AML-193 (cell line): Measurements from ENCODE around the gene PEMT.

Experiments
- DNase-seq, 2 experiments: peaks; one replicate each; lab custom pipeline; 2025; lab: John Stamatoyannopoulos, UW

PEMT gene

DNA sequence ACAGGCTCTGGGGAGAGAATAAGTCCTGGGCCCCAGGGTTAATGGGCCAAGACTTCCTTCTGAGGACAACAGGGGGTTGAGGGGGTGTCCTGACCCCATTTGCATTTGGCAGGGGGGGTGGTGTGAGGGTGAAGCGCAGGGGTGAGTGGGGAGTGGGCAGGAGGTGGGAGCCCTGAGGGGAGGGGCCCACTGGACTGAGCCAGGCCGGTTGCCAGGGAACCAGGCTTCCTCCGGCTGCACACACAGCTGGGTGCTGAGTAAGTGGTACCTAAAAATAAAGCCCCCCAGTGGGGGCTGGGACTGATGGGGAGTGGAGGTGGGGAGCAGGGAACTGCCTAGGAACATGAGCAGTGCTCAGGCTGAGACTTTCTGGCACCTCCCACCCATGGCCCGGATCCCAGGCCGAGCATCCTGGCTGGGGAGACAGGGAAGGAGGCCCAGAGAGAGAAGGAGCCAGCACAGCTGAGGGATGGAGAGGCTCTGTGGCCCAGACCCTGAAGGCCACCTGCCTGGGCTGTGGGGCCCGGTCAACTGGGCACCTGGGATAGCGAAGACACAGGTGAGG is 87.9 kb downstream of the PEMT start:
- no peak for DNase-seq

DNA sequence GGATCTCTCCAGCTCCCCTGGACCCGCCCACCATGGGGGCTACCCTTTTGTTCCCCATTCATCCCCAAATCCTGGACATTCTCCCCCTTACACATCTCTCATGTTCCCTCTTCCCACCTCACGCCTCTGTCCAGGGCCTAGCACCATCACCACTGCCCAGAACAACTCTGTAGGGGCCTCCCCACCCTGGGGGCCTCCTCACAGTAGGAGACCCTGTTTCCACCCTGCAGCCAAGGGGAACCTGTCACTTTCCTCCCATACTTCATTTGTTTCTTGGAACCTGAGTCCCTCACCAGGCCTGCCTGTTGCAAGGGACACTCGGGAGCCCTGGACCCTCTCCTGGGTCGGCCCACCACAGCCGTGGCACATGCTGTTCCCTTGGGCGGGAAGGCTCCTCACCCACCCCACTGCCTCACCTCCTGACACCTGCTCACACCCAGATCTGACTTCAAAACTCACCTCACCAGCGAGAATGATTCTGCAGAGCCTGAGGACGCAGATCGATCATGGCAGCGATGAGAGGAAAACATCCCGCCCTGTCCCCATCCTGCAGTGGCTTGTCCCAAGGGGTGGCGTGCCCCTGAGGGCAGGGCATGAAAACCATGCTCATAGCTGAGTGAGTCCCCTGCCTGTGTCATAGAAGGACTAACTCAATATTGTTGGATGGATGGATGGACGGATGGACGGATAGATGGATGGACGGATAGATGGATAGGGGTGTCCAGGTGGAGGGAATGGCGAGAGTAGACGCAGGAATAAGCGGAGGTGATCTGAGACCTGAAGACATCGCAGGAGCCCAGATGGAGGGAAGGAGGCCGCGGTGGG is 88.6 kb downstream of the PEMT start:
- DNase-seq = no peak

DNA sequence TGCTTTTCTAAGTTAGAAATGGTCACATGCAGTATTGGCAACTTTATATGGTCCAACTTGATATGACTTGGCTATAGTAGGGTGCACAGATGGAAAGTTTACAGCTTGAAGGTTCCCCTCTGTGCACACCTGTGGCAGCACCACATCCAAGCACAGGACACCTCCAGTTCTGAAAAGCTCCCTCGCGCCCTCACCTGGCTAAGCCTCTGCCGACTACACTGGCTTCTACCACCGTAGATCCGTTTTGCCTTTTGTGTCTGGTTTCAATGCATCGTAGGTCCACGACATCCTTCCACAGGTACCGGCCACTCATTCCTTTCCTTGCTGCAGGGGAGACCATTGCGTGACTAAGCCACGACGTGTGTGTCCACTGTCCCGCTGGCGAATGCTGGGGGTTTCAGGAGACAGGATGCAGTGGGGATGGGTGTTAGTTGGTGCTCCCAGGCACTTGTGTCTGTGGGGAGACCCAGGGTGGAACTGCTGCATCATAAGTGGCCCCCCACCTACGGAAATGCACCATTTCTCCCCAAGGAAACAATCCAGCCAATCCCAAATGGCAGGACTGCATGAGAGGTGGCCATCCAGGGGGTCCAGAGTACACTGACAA is 90.4 kb downstream of the PEMT start:
- DNase-seq = no peak

DNA sequence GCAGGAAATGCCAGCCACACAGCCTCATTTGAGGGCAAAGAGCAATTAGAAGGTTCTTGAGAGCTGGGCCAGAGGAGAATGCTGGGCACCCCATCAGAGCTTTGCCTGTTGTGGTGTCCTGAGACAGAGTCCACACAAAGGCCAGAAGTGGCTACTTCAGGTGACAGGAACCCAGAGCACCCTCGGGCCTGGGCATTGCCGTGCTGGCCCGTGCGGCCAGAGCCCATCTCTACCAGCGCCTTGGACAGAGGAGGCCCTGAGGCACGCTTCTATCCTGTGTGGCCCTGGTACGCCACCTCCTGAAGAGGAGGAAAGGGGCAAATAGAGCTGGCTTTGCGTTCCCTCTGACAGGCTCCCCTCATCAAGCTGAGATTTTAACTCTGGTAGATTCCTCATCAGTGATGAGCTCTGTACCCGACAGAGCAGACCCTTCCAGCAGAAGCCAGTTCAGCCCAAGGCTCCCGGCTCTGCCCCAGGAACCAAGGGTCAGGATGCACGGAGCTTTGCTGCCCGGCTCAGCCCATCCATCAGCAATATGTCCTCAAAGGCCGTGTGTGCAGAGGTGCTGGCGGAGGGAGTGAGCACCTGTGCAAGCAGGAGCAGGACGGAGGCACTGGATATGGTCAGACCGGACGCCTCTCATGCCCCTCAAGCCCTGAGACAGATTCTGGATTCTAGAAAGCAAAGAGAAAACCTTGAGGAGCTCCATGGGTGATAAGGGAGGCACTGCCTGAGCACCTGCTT is 91.9 kb downstream of the PEMT start:
- DNase-seq = no peak

DNA sequence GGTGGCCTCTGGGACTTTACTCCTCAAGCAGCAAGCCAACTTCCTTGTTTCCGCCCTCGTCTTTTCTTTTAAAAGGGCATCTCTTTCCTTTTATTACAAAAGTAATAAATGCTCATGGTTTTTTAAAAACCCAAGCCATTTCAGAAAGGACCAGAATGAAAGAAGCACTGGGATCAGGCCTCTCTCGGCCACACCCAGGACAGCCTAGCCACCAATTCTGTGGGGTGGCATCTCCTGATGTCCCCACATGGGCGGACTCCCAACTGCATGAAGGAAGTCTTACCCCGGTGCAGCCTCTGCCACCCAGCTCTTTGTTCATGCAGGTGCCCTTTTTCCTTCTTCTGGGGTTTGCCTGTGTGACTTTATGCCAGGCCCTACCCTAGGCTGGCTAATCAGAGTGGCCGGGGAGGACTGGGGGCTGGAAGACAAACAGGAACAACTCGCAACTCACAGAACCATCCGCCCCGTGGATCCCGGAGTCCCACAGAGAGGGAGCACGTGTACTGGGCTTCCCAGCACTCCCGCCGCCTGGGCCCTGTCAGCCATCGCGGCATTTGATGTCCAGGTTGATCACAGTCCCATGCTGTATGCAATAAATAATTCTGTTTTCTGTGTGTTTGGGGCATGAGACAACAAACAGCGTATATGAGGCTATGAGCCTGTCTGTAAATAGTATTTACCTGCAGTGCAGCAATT is 92.8 kb downstream of the PEMT start:
- DNase-seq = no peak

DNA sequence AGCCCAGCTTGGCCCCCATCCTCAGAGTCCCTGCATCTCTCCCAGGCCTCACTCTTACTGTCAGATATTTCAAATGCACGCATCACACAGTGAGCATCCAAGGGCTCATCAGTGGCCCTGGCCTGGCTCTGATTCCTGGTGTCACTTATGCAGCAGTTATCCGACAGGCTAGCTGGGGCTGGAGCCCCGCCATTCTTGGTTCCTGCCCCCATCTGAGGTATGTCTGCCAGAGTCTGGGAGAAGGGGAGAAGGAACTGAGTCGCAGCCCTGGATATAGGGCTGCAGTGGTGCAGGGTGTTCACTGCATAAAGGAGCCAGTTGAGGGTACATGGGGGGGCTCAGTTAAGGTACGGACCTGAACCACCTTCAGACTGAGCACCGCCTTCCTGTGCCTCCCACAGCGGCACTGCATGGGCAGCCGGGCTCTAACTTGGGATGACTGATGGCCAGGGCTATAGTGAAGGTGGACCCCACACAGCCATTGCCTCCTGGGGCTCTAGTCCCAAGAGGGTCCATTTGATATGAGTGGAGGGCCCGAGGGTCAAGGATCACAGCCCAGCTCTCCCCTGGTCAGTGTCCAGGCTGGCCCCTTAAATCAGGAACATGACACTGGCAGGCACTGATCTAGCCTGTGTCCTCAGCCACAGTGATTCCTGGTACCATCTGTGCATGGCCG is 93.5 kb downstream of the PEMT start:
- DNase-seq = no peak

DNA sequence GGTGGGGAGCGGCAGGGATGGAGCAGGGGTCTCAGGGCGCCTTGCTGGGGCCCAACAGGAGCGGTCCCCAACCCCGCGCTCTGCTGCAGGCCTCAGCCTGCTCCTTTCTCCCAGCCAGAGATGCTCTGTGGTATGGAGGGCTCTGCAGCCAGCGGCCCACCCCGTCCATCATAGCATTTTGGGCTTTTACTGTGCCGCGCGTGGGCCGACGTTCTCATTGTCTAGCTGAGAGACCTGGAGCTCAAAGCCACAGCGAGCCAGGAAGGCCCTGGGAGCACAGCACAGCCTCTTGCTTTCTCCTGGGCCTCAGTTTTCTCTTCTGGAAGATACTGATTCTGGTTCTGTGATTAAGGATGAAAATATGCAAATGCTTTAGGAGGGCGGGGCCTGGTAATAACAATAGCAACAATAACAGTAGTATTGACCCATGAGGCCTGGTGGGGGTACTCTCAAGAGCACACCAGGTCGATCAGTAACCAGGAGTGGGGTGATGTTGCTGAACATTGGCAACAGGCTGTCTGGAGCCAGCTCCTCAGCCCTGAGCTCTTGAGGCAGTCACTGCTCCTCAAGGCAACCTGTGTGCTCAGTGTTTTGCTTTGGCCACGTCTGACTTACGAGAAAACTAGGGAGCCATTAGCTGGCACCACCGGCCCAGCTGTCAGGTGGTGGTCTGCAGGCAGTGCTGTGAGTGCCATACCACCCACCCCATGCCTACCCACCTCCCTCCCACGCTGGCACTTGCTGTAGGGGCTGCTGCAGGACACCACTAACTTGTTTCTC is 94.3 kb downstream of the PEMT start:
- DNase-seq = no peak

DNA sequence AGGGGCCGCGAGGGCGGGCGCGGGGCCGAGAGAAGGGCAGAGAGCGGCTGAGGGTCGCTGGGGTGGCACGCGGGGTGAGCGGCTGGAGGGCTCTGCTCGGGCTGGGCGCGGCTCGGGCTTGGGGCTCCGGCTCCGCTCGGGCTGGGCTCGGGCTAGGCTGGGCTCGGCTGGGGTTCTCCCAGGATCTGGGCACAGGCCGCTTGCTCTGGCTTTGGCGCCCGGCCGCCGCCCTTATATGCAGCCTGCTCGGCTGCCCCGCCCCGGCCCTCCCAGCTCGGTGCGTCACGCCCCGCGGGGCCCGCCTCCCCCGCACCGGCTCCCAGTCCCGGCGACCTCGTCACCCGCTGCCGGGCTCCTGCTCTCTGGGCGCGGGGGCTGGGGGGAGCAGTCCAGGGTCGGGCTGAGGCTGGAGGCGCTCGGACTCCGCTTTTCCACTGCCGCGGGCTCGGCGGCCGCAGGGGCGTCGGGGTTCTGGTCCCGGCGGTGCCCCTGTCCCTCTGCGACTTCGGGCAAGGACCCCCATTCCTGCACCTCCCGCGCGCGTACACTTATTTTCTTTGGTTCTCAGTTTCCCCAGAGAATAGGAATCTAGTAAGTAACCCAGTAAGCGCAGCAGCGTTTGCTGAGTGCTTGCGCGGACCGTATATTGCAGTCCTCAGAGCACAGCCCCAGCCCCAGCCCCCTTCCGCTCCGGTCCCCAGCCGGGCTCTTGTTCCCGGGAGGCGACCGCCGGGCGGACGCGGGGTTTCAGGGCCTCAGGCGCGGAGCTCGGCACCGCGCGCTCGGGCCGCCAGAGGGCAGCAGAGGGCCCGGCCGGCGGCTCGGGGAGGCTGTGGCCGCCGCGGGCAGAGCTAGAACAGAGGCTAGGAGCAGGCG is 95.1 kb downstream of the PEMT start, which contains the start of gene RASD1:
Gene RASD1, minus strand, starts transcription at position 207 of the 876 bp plus-strand sequence. CDS start 214 bp downstream, outside the sequence.
- DNase-seq = peak in 1 of 2 experiments; percentile 20

DNA sequence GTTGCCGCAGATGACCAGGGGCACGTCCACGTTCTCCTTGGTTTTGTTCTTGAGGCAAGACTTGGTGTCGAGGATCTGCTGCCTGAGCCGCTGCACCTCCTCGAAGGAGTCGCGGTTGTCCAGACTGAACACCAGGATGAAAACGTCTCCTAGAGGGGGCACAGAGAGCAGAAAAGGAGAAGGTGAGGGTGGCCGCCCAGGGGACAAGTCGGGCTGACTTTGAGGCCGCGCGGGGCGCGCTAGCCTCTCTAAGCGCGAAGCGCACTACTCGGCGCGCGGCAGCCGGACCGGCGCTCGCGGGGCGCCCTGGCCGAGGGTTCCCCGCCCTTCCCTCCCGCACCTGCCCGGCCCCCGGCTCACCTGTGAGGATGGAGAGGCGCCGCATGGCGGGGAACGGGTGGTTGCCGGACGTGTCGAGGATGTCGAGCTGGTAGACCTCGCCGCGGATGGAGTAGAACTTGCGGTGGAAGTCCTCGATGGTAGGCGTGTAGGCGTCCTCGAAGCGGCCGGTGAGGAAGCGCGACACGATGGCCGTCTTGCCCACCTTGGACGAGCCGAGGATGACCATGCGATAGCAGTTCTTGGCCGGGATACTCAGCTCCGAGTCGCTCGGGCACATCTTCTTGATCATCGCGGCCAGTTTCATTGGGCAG is 95.8 kb downstream of the PEMT start:
- DNase-seq = no peak

DNA sequence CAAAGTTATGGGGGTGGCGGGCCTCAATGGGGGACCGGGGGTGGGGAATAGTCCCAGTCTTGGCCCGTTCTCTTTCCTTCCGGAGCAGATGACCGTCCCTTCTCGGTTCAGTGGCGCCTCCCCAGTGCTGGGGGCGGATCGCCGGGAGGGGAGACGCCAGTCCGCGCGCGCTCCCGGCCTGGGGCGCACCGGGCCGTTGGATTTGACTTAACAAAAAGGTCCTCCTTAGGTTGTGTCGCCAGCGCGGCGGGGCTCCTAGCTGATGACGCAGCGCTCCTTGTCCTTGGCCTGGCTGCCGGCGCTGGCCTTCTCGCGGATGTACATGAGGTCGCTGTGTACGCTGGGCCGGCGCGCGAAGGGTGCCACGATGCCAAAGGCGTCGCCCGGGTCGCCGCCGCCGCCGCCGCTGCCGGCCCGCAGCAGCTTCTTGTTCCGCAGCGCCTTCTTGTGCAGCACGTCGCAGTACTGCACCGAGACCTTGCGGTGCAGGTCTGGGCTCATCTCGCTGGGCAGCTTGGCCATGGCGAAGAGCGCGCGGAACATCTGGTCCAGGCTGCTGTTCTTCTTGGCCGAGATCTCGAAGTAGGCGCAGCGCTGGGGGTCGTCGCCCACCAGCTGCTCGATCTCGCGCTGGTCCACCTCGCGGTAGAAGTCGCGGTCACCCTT is 96.5 kb downstream of the PEMT start:
- no peak for DNase-seq

DNA sequence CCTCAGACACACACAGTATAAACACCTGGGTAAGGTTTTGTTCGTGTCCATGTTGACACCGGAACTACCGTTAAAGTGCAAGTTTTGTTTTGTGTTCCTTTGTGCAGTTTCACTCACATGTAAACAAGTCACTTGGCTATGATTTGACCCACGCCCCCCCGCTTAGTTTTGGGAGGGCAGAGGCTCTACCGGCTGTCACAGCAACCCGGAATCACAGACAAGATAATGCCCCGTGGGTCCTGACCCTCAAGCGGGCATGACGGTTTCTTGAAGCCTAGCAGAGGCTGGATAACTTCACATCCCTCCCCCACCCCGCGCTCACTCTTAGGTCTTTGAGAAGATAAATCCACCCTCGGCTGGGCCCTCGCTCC is 97.0 kb downstream of the PEMT start:
- no peak for DNase-seq

DNA sequence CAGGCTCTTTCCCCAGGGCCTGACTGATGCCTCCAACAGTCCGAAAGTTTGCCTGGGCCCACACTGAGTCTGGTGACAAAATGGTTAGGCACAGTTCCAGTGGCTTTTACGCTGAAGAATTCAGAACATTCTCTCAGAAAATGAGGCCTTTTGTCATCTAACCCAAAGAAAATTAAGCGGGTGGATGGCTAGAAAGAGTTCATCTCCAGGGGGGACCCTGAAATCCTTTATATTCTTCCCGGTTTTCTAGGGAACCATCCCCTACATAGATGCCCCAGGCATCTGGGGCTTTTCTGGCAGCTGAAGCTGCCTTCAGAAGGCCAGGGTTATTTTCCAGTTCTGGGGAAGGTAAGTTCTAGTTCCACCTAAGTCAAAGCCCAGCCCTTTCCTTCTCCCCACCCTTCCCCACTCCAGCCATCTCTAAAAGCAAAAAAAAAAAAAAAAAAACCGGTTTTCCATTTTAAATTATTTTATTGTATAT is 97.5 kb downstream of the PEMT start:
- no peak for DNase-seq

DNA sequence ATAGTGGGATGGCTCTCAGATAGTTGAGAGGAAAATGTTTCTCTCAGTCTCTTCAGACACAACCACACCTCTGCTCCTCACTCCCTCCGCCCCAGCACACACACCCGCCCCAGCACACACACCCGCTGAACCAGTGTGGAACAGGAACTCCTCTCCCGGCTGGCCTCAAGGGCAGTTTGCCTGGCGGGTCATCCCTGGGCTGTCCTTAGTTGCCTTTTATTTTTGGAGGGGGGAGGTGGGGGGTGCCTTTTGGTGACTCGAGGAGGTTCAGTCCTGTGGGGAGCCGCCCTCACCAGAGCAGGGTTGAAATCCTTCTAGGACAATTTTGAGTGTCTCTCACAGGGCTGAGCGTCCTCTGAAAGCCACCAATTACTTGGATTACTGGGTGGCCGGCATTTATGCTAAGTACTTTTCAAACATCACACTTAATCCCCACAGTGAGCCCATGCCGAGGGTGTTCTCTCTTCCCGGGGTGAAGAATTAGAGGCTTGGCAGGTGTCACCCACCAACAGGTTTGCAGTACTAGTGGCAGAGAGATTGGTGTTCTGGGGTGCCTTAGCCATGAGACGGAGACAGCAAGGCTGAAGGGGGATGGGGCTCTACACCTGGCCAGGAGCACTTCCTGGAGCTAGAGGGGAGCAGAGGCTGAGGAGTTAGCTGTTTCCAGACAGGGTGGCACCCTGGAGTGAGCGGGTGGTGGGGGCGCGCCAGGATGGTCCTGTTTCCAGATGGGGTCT is 98.1 kb downstream of the PEMT start:
- DNase-seq = no peak

DNA sequence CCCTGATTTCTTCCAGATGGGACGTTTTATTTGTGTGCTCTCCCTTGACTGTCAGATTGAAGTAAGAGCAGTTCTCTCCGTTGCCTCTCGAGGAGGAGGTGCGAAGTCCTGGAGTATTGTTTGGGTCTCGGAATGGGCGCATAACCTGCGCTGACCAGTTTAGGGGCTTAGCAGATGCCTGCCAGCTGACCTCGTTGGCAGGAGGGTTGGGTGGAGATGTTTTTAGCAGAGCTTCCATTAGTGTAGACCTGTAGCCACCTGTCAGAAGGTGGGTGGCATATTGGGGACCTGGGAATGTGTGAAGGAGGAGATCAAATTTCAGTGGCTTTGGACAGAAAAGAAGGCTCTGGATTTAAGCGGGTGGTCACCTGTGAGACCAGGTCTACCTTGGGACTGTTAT is 98.9 kb downstream of the PEMT start:
- no peak for DNase-seq

DNA sequence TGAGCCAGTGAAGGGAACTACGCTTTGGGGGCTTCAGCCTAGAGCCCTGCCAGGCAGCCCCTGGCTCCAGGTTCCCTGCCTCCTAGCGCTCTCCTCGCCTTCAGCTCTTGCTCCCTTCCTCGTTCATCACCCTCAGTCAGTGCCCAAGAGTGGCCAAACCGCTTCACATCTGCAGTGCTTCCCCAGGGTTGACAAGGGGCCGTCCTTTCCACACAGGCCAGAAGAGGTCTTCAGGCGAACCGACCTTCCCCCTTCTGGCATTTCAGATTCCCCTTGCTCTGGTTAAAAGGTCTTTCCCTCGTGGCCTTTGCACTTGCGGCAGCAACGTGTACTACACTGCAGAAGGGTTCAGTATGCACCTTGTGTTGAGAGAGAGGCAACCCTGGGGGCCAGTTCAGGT is 99.4 kb downstream of the PEMT start:
- no peak for DNase-seq

DNA sequence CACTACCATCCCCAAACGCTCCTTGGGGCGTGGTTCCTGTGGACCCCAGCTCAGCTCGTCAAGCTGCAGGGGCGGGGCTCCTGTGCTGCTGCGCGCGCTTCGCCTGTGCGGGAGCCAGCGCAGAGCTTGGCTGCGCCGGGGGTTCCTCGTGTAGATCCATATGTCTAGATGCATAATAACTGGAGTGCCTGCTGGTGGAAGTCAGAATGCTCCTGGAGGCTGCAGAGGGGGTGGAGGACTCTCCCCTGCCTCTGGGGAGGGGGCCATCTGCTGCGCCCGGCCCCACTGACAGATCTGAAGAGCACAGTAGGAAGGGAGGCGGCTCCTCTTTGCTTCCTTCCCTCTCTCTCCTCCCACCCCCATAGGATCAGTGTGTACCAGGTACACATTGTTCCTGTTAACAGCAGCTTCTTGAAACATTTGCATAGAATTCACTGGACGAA is 99.9 kb downstream of the PEMT start:
- DNase-seq = no peak

DNA sequence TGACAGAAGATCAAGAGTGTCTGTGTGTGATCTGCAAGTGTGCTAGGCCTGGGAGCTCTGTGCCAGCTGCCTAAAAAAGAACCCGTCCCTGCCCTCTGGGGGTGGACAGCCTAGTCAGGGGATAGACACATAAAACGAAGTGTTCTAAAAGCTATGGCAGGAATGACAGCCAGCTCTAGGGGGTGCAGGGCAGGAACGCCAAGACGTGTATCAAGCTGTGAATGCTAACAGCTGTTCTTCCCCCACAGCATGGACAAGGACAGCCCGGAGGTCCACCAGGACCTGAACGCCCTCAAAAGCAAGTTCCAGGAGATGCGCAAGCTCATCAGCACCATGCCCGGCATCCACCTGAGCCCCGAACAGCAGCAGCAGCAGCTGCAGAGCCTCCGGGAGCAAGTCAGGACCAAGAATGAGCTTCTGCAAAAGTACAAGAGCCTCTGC is 100.5 kb downstream of the PEMT start:
- DNase-seq = no peak

DNA sequence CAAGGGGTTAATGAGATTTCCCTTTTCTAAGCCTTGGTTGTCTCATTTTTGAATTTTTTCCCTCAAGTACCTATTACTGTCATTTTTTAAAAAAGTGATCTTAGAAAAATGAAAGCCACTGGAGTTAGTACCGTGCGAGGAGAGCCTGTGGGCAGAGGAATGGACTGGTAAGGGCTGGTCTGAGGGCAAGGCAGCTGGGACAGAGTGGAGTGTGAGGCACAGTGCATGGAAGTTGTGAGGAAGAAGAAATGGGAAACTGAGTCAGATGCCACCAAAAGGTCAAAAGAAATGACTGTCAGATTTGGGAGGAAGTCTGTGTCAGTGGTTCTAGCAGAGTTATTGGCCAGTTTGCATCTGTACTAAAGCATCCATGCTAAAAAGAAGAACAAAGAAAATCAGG is 103.5 kb downstream of the PEMT start:
- DNase-seq = no peak
